GM19455 (cell line): ENCODE results near the gene SORL1.
A peak's percentile ranks its signal among the peaks of the same experiment; 100 is the strongest.

Source experiments
- ATAC-seq: cut with Tn5 transposase; IDR thresholded peaks from one replicate; pipeline ENCODE4 v1.9.1; 2021; ENCODE audit not compliant: unreplicated experiment

The SORL1 gene

GRCh38 chr11:121474680-121475079 lies 22.6 kb downstream of the SORL1 start:
- ATAC-seq: no peak

GRCh38 chr11:121476379-121477032 lies 24.4 kb downstream of the SORL1 start:
- ATAC-seq: no peak

- ATAC-seq: no peak
Observed at GRCh38 chr11:121478226-121478894, 26.2 kb downstream of the SORL1 start.

- ATAC-seq: no peak
Observed at GRCh38 chr11:121478895-121479697, 27.0 kb downstream of the SORL1 start.

GRCh38 chr11:121479698-121480238 lies 27.7 kb downstream of the SORL1 start:
- no peak for ATAC-seq

GRCh38 chr11:121481484-121482230 lies 29.5 kb downstream of the SORL1 start:
- ATAC-seq: peak; percentile 35

GRCh38 chr11:121482231-121483129 lies 30.4 kb downstream of the SORL1 start:
- ATAC-seq: peak; percentile 81

GRCh38 chr11:121483805-121484480 lies 31.8 kb downstream of the SORL1 start:
- no peak for ATAC-seq

GRCh38 chr11:121485216-121485615 lies 33.1 kb downstream of the SORL1 start:
- no peak for ATAC-seq

GRCh38 chr11:121486054-121486453 lies 33.9 kb downstream of the SORL1 start:
- ATAC-seq: no peak

- ATAC-seq: no peak
Observed at GRCh38 chr11:121487191-121487590, 35.1 kb downstream of the SORL1 start.

GRCh38 chr11:121488170-121488569 lies 36.1 kb downstream of the SORL1 start:
- no peak for ATAC-seq

GRCh38 chr11:121488641-121489040 lies 36.5 kb downstream of the SORL1 start:
- ATAC-seq: no peak

- ATAC-seq: no peak
Observed at GRCh38 chr11:121489823-121490222, 37.7 kb downstream of the SORL1 start.

GRCh38 chr11:121494355-121495099 lies 42.4 kb downstream of the SORL1 start:
- ATAC-seq: peak; percentile 62

- ATAC-seq: no peak
Observed at GRCh38 chr11:121497176-121497998, 45.3 kb downstream of the SORL1 start.

- ATAC-seq: no peak
Observed at GRCh38 chr11:121499405-121499804, 47.3 kb downstream of the SORL1 start.

GRCh38 chr11:121500275-121500674 lies 48.2 kb downstream of the SORL1 start:
- no peak for ATAC-seq
